HG02884 (cell line): Measurements from ENCODE around the gene FYB1.
A peak's percentile ranks its signal among the peaks of the same experiment; 100 is the strongest.

Experiments used
- ATAC-seq: cut with Tn5 transposase; IDR thresholded peaks from one replicate; pipeline ENCODE4 v1.9.1; 2021; ENCODE audit warnings: mild to moderate bottlenecking, moderate library complexity; ENCODE audit not compliant: unreplicated experiment

Gene FYB1

GRCh38 chr5:39206630-39207321, 12.6 kb downstream of the FYB1 start:
- ATAC-seq: no peak

GRCh38 chr5:39205550-39205949, 13.8 kb downstream of the FYB1 start:
- ATAC-seq: no peak

GRCh38 chr5:39203951-39204350, 15.4 kb downstream of the FYB1 start:
- ATAC-seq: no peak

- ATAC-seq: no peak
Measured at GRCh38 chr5:39203275-39203922, 16.0 kb downstream of the FYB1 start.

- no peak for ATAC-seq
Measured at GRCh38 chr5:39202597-39203274, 16.6 kb downstream of the FYB1 start.

- no peak for ATAC-seq
Measured at GRCh38 chr5:39201781-39202596, 17.4 kb downstream of the FYB1 start.

GRCh38 chr5:39201160-39201780, 18.1 kb downstream of the FYB1 start:
- ATAC-seq: no peak

- ATAC-seq: no peak
Measured at GRCh38 chr5:39200081-39200480, 19.3 kb downstream of the FYB1 start.

- ATAC-seq: no peak
Measured at GRCh38 chr5:39199335-39199734, 20.0 kb downstream of the FYB1 start.

GRCh38 chr5:39198127-39198526, 21.2 kb downstream of the FYB1 start:
- ATAC-seq: no peak

GRCh38 chr5:39197556-39197955, 21.8 kb downstream of the FYB1 start:
- no peak for ATAC-seq

GRCh38 chr5:39195198-39195826, 24.1 kb downstream of the FYB1 start:
- no peak for ATAC-seq

GRCh38 chr5:39194466-39195136, 24.8 kb downstream of the FYB1 start:
- ATAC-seq: no peak

- ATAC-seq: no peak
Measured at GRCh38 chr5:39193553-39194465, 25.6 kb downstream of the FYB1 start.

- no peak for ATAC-seq
Measured at GRCh38 chr5:39192450-39193160, 26.8 kb downstream of the FYB1 start.

- peak; percentile 67 for ATAC-seq
Measured at GRCh38 chr5:39191216-39191615, 28.1 kb downstream of the FYB1 start.

- no peak for ATAC-seq
Measured at GRCh38 chr5:39190311-39191102, 28.9 kb downstream of the FYB1 start.
